H1 (cell line): ENCODE data around the gene ADORA1. TPM values are rescaled to one million over a fixed set of nuclear protein-coding genes. Genes with fewer than 3 reads are reported as not detected.

Source experiments
- CTCF ChIA-PET: fragments of 300-600 bp; sonication (Branson Sonifier 250); formaldehyde crosslinking; loops from one replicate; lab custom pipeline; 2021; ENCODE audit not compliant: partially characterized antibody; lab: Charles Lee
- POLR2A ChIA-PET: fragments of 300-600 bp; sonication (Branson Sonifier 250); formaldehyde crosslinking; loops from one replicate; lab custom pipeline; 2021; ENCODE audit warnings: inconsistent platforms; ENCODE audit not compliant: partially characterized antibody; lab: Charles Lee
- DNase-seq, 2 experiments: peaks; one replicate each; pipeline versions ENCODE4 v3.0.0 to v3.0.0-alpha.2; 2010 to 2022; ENCODE audit warnings: low spot score in 2 of 2, low read depth in 1 of 2, mixed read lengths in 1 of 2
- FAIRE-seq: peaks from 2 replicates; lab custom pipeline; 2011; peaks lifted over from hg19 to GRCh38; lab: Jason Lieb, UNC
- H2AFZ ChIP-seq: 2 replicates; pipeline ENCODE4 v1.8.1; 2012; ENCODE audit warnings: low read length, inconsistent platforms
- H2AK5ac ChIP-seq: 2 replicates; pipeline ENCODE4 v1.6.1; 2013; ENCODE audit warnings: low read depth, low read length
- H2BK120ac ChIP-seq: replicated peaks from 2 replicates; pipeline ENCODE3; 2013; ENCODE audit warnings: low read depth, low read length, inconsistent platforms
- H2BK12ac ChIP-seq: 2 replicates; pipeline ENCODE4 v1.6.1; 2013; ENCODE audit warnings: low read depth, low read length
- H2BK15ac ChIP-seq: 2 replicates; pipeline ENCODE4 v1.6.1; 2013; ENCODE audit warnings: low read length
- H2BK20ac ChIP-seq: 2 replicates; pipeline ENCODE4 v1.6.1; 2013; ENCODE audit warnings: low read length
- H2BK5ac ChIP-seq: 2 replicates; pipeline ENCODE4 v1.6.1; 2013; ENCODE audit warnings: low read depth, low read length
- H3K14ac ChIP-seq: 2 replicates; pipeline ENCODE4 v1.6.1; 2013; ENCODE audit warnings: inconsistent platforms; ENCODE audit not compliant: insufficient read length
- H3K18ac ChIP-seq: 2 replicates; pipeline ENCODE4 v1.6.1; 2013; ENCODE audit warnings: low read length; ENCODE audit errors: extremely low read depth
- H3K23ac ChIP-seq: 2 replicates; pipeline ENCODE4 v1.6.1; 2013; ENCODE audit warnings: inconsistent platforms; ENCODE audit not compliant: insufficient read length
- H3K23me2 ChIP-seq: 2 replicates; pipeline ENCODE4 v1.6.1; 2013; ENCODE audit warnings: low read depth, low read length
- H3K27ac ChIP-seq: 2 replicates; pipeline ENCODE4 v1.6.1; 2011; ENCODE audit warnings: low read depth, low read length, inconsistent platforms
- H3K27me3 ChIP-seq, 4 experiments: replicated peaks in 1 of 4; 1 replicate in 1 of 4; 2 replicates in 3 of 4; pipeline versions ENCODE4 v1.6.1 to v1.8.1; 2011 to 2013; ENCODE audit warnings: low read length in 3 of 4, mild to moderate bottlenecking in 3 of 4, inconsistent platforms in 2 of 4, mixed read lengths in 2 of 4, moderate library complexity in 1 of 4; ENCODE audit not compliant: control insufficient read depth in 3 of 4, insufficient read depth in 3 of 4; ENCODE audit errors: extremely low read depth in 1 of 4
- H3K36me3 ChIP-seq, 4 experiments: 2 replicates each; pipeline versions ENCODE4 v1.6.1 to v1.8.1; 2011 to 2013; ENCODE audit warnings: mild to moderate bottlenecking in 4 of 4, low read length in 3 of 4, moderate library complexity in 2 of 4, control low read depth in 1 of 4, inconsistent platforms in 1 of 4; ENCODE audit not compliant: insufficient read depth in 4 of 4, control insufficient read depth in 2 of 4
- H3K4ac ChIP-seq: replicated peaks from 2 replicates; pipeline ENCODE3; 2013; ENCODE audit warnings: low read length, low read depth, mixed read lengths, inconsistent platforms; ENCODE audit not compliant: insufficient read length
- H3K4me1 ChIP-seq, 4 experiments: replicated peaks in 1 of 4; 1 replicate in 1 of 4; 2 replicates in 3 of 4; pipeline versions ENCODE4 v1.6.1 to v1.8.1; 2011 to 2013; ENCODE audit warnings: low read length in 3 of 4, inconsistent platforms in 2 of 4, mixed read lengths in 1 of 4; ENCODE audit not compliant: insufficient read depth in 4 of 4, control insufficient read depth in 3 of 4
- H3K4me2 ChIP-seq, 2 experiments: 2 replicates each; pipeline versions ENCODE4 v1.6.1 to v1.8.1; 2011 to 2013; ENCODE audit warnings: low read depth in 2 of 2, low read length in 2 of 2, control low read depth in 1 of 2, inconsistent platforms in 1 of 2, mild to moderate bottlenecking in 1 of 2; ENCODE audit not compliant: insufficient read depth in 1 of 2
- H3K4me3 ChIP-seq, 4 experiments: fragments of 200-600, 300-600 bp in 1 of 4; sonication (generic), shearing (Covaris generic), sonication (Bioruptor Twin) in 1 of 4; 2 replicates each; pipeline versions ENCODE4 v1.5.1 to v1.8.1; 2011 to 2016; ENCODE audit warnings: low read length in 4 of 4, low read depth in 3 of 4, control low read depth in 2 of 4, inconsistent platforms in 2 of 4, mild to moderate bottlenecking in 2 of 4, mixed read lengths in 1 of 4, moderate library complexity in 1 of 4; ENCODE audit not compliant: insufficient read depth in 2 of 4; ENCODE audit errors: extremely low read depth in 1 of 4
- H3K56ac ChIP-seq: replicated peaks from 2 replicates; pipeline ENCODE3; 2013; ENCODE audit warnings: low read depth, mild to moderate bottlenecking, mixed read lengths, low read length, inconsistent platforms; ENCODE audit not compliant: insufficient read length
- H3K79me1 ChIP-seq: 2 replicates; pipeline ENCODE4 v1.6.1; 2013; ENCODE audit warnings: low read depth, low read length, control low read depth
- H3K79me2 ChIP-seq, 2 experiments: 2 replicates each; pipeline versions ENCODE4 v1.6.1 to v1.8.1; 2012 to 2013; ENCODE audit warnings: low read length in 2 of 2, mild to moderate bottlenecking in 2 of 2, inconsistent platforms in 1 of 2; ENCODE audit not compliant: insufficient read depth in 2 of 2, control insufficient read depth in 1 of 2
- H3K9ac ChIP-seq, 4 experiments: replicated peaks in 1 of 4; 1 replicate in 1 of 4; 2 replicates in 3 of 4; pipeline versions ENCODE4 v1.6.1 to v1.8.1; 2011 to 2013; ENCODE audit warnings: low read depth in 3 of 4, low read length in 3 of 4, control low read depth in 2 of 4, mild to moderate bottlenecking in 2 of 4, moderate library complexity in 2 of 4, inconsistent platforms in 1 of 4; ENCODE audit errors: extremely low read depth in 1 of 4
- H3K9me3 ChIP-seq, 2 experiments: 2 replicates each; pipeline versions ENCODE4 v1.6.1 to v1.8.1; 2012 to 2013; ENCODE audit warnings: mild to moderate bottlenecking in 2 of 2, moderate library complexity in 2 of 2, control low read depth in 1 of 2, inconsistent platforms in 1 of 2, low read depth in 1 of 2, low read length in 1 of 2, mixed read lengths in 1 of 2; ENCODE audit not compliant: insufficient read depth in 2 of 2
- H4K20me1 ChIP-seq, 2 experiments: replicated peaks in 1 of 2; 2 replicates each; pipeline versions ENCODE3 to v1.8.1; 2011 to 2013; ENCODE audit warnings: inconsistent platforms in 2 of 2, low read length in 2 of 2, mild to moderate bottlenecking in 1 of 2; ENCODE audit not compliant: insufficient read depth in 2 of 2, control insufficient read depth in 1 of 2
- H4K5ac ChIP-seq: 2 replicates; pipeline ENCODE4 v1.6.1; 2013; ENCODE audit warnings: low read length, low read depth, mixed read lengths, inconsistent platforms; ENCODE audit not compliant: insufficient read length
- H4K8ac ChIP-seq: 2 replicates; pipeline ENCODE4 v1.8.0; 2013; ENCODE audit warnings: mild to moderate bottlenecking, moderate library complexity, low read length, inconsistent platforms; ENCODE audit not compliant: insufficient read depth; ENCODE audit errors: extremely low read depth
- H4K91ac ChIP-seq: replicated peaks from 2 replicates; pipeline ENCODE3; 2013; ENCODE audit warnings: low read length, mixed read lengths, inconsistent platforms; ENCODE audit not compliant: insufficient read length
- CEBPB ChIP-seq: IDR thresholded peaks from 2 replicates; pipeline ENCODE4 v1.6.1; 2012; ENCODE audit warnings: low read depth, low read length
- EGR1 ChIP-seq: IDR thresholded peaks from 2 replicates; pipeline ENCODE4 v1.6.1; 2011; ENCODE audit warnings: low read depth, low read length, borderline replicate concordance
- EZH2 ChIP-seq: fragments of 200-600 bp; sonication (generic); IDR thresholded peaks from 2 replicates; pipeline ENCODE4 v1.7.1; 2012; ENCODE audit warnings: low read depth, mild to moderate bottlenecking, moderate library complexity, low read length, inconsistent platforms; ENCODE audit not compliant: severe bottlenecking
- JUN ChIP-seq: IDR thresholded peaks from 2 replicates; pipeline ENCODE4 v1.6.1; 2011; ENCODE audit warnings: low read depth, mild to moderate bottlenecking, improper control_type of control experiment, low read length
- NRF1 ChIP-seq: IDR thresholded peaks from 2 replicates; pipeline ENCODE4 v1.6.1; 2011; ENCODE audit warnings: mild to moderate bottlenecking, low read depth, low read length, improper control_type of control experiment
- POLR2A ChIP-seq, 2 experiments: IDR thresholded peaks; 1 replicate in 1 of 2; 2 replicates in 1 of 2; pipeline ENCODE4 v1.6.1; 2011; ENCODE audit warnings: low read depth in 2 of 2, low read length in 2 of 2, mild to moderate bottlenecking in 2 of 2; ENCODE audit errors: control extremely low read depth in 1 of 2
- SP2 ChIP-seq: IDR thresholded peaks from 2 replicates; pipeline ENCODE4 v1.6.1; 2012; ENCODE audit warnings: mild to moderate bottlenecking, low read length, inconsistent platforms
- SRF ChIP-seq: IDR thresholded peaks from 2 replicates; pipeline ENCODE4 v1.6.1; 2011; ENCODE audit warnings: mild to moderate bottlenecking, low read depth, low read length, moderate library complexity
- TAF1 ChIP-seq: IDR thresholded peaks from 2 replicates; pipeline ENCODE4 v1.6.1; 2011; ENCODE audit warnings: mild to moderate bottlenecking, low read depth, low read length
- WGBS, 2 experiments: shearing (Covaris generic) in 1 of 2; methylation state at CpG; one replicate each; pipeline versions ENCODE4 v1.1.6 to v1.1.7; 2013 to 2015; ENCODE audit warnings: low lambda C conversion rate in 2 of 2, mixed read lengths in 2 of 2, inconsistent platforms in 1 of 2, low coverage in 1 of 2, missing lambda C conversion rate in 1 of 2; ENCODE audit not compliant: insufficient replicate concordance in 2 of 2, insufficient coverage in 1 of 2, insufficient read length in 1 of 2; ENCODE audit errors: extremely low coverage in 1 of 2, missing lambda C conversion rate in 1 of 2; 5-methylcytosine and 5-hydroxymethylcytosine counted together
- polyA plus RNA-seq, 7 experiments: library from polyadenylated mRNA; depleted of rRNA in 3 of 7; stranded (reverse) in 5 of 7; unstranded in 2 of 7; fragments of >200 nt in 5 of 7; fragments of 200-250 nt in 2 of 7; gene quantifications; 1 replicate in 5 of 7; 2 replicates in 1 of 7; 4 replicates in 1 of 7; pipeline versions ENCODE4 v1.2.1 to v1.2.3, GENCODE V29; 2011 to 2013; ENCODE audit warnings: missing spikeins in 2 of 7, mixed read lengths in 2 of 7
- total RNA-seq: library from RNA; stranded (reverse); fragmentation: NEBNext Ultra II Directional; extraction: Animal tissue kit (Norgen Biotek cat#: 25700); gene quantifications from 2 replicates; pipeline ENCODE4 v1.2.1, GENCODE V29; 2021

The ADORA1 gene
- total and polyA plus RNA-seq, 2 of the 8 experiments (the other 6 are each of a cell fraction or from before 2014, with no cell fraction given), result 3.3 to 6.7 TPM

DNA sequence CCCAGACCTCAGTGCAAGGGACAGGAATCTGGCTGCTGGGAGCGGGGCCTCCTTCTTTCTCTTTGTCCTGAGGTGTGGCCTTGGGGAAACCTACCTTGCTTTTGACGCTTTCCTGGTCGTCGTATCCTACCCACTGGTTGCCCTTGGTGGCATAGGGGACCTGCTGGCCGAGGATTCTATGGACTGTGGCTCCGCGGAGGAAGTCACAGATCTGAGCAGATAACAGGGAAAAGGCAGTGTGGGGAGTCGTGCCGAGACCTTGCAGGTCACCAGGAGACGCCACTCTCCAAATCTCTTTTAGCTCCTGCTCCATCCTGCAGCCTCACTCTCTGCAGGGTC, 52.1 kb downstream of the ADORA1 start:
- no peak for FAIRE-seq
- DNase-seq, result no peak
- no peak overlapping the region for H3K4me2 ChIP-seq

More for the DNA sequence above, 52.1 kb downstream of the ADORA1 start:
- no peaks in the 10 kb centered on the region for H3K23me2 ChIP-seq
- H4K5ac ChIP-seq, result no peak overlapping the region
- TF ChIP-seq CEBPB (no peak), EZH2 (no peak), SP2 (no peak), EGR1 (no peak), SRF (no peak), NRF1 (no peak), TAF1 (no peak), POLR2A (IDR thresholded peaks at IDR 0.05; ENCODE audit: control extremely low read depth in 1 of 2, low read depth in 2 of 2, low read length in 2 of 2) (no peak), JUN (no peak)
- no peaks in the 10 kb centered on the region for H3K79me2 ChIP-seq
- no peak overlapping the region for H2BK120ac ChIP-seq
- H4K8ac ChIP-seq, result no peak overlapping the region
- no peaks in the 10 kb centered on the region for H3K9me3 ChIP-seq
- peaks cover 0 to 3% (median 2%) of the 10 kb centered on the region in 4 experiments; a peak in 2 of 7 replicates for H3K4me1 ChIP-seq
- no peaks in the 10 kb centered on the region for H3K36me3 ChIP-seq
- no peak overlapping the region for H4K91ac ChIP-seq
- no peak overlapping the region for H2BK20ac ChIP-seq
- no peaks in the 10 kb centered on the region for H3K79me1 ChIP-seq
- POLR2A ChIA-PET, result no interaction called here
- 80% methylated on average over 10 of the region's 10 CpGs; no CpG with 5 or more reads in 1 of the 2 experiments for WGBS, 2 experiments
- H3K18ac ChIP-seq, result no peak overlapping the region
- H3K14ac ChIP-seq, result no peak overlapping the region
- H2BK5ac ChIP-seq, result no peak overlapping the region
- no peak overlapping the region for H3K9ac ChIP-seq
- no peak overlapping the region for H3K23ac ChIP-seq
- no peaks in the 10 kb centered on the region for H3K27me3 ChIP-seq
- H3K56ac ChIP-seq, result no peak overlapping the region
- no peak overlapping the region for H3K27ac ChIP-seq
- no peak overlapping the region for H3K4ac ChIP-seq
- H2BK15ac ChIP-seq, result no peak overlapping the region
- no peak overlapping the region for H2BK12ac ChIP-seq
- CTCF ChIA-PET, result interaction anchor here (1.1 to 12.8 kb wide), 9 partner anchors 13 to 140 kb away, joined by 3 to 140 read pairs (median 17); no protein-coding TSS in a partner anchor
- H4K20me1 ChIP-seq, result no peaks in the 10 kb centered on the region
- no peak overlapping the region for H3K4me3 ChIP-seq
- no peak overlapping the region for H2AK5ac ChIP-seq
- H2AFZ ChIP-seq, result no peak overlapping the region
